Mesenchymal stem cell (in vitro differentiated cells and primary cell): ENCODE measurements around the gene FAM135A.
"Not testable (repeated sequence)": the region's sequence is repeated elsewhere in the genome, so short reads cannot be mapped to it uniquely, and the experiment has no call there.

ENCODE experiments used
- DNase-seq: peaks from one replicate; pipeline ENCODE4 v3.0.0-alpha.2; 2013
- H2AFZ ChIP-seq: one replicate; pipeline ENCODE4 v1.6.1; 2013; ENCODE audit warnings: low read depth, mild to moderate bottlenecking, control low read depth, inconsistent platforms, low read length, moderate library complexity
- H2AK5ac ChIP-seq: 2 replicates; pipeline ENCODE4 v1.6.1; 2013; ENCODE audit warnings: low read length, moderate library complexity, mild to moderate bottlenecking, inconsistent platforms; ENCODE audit not compliant: severe bottlenecking
- H2BK120ac ChIP-seq: one replicate; pipeline ENCODE4 v1.6.1; 2013; ENCODE audit warnings: low read depth, mild to moderate bottlenecking, inconsistent platforms, low read length, moderate library complexity
- H2BK12ac ChIP-seq, 2 experiments: one replicate each; pipeline ENCODE4 v1.6.1; 2013; ENCODE audit warnings: inconsistent platforms in 2 of 2, low read length in 2 of 2, mild to moderate bottlenecking in 2 of 2, moderate library complexity in 2 of 2, control low read depth in 1 of 2
- H2BK15ac ChIP-seq: one replicate; pipeline ENCODE4 v1.6.1; 2013; ENCODE audit warnings: mild to moderate bottlenecking, low read depth, inconsistent platforms; ENCODE audit not compliant: poor library complexity, severe bottlenecking
- H2BK5ac ChIP-seq: 2 replicates; pipeline ENCODE4 v1.6.1; 2013; ENCODE audit warnings: low read depth, mild to moderate bottlenecking, low read length, control low read depth, inconsistent platforms; ENCODE audit not compliant: poor library complexity, severe bottlenecking
- H3K14ac ChIP-seq, 2 experiments: one replicate each; pipeline ENCODE4 v1.6.1; 2013; ENCODE audit warnings: inconsistent platforms in 2 of 2, low read length in 2 of 2, control low read depth in 1 of 2, mild to moderate bottlenecking in 1 of 2, moderate library complexity in 1 of 2
- H3K18ac ChIP-seq, 2 experiments: one replicate each; pipeline ENCODE4 v1.6.1; 2013; ENCODE audit warnings: inconsistent platforms in 2 of 2, low read length in 2 of 2, control low read depth in 1 of 2, low read depth in 1 of 2, mild to moderate bottlenecking in 1 of 2
- H3K23ac ChIP-seq, 2 experiments: one replicate each; pipeline ENCODE4 v1.6.1; 2013; ENCODE audit warnings: inconsistent platforms in 2 of 2, low read length in 2 of 2, mild to moderate bottlenecking in 2 of 2, moderate library complexity in 2 of 2, control low read depth in 1 of 2
- H3K27ac ChIP-seq: 2 replicates; pipeline ENCODE4 v1.5.1; 2013; ENCODE audit warnings: mild to moderate bottlenecking, moderate library complexity, low read length, control low read depth, inconsistent platforms; ENCODE audit not compliant: poor library complexity, severe bottlenecking
- H3K27me3 ChIP-seq, 2 experiments: 2 replicates each; pipeline versions ENCODE4 v1.6.1 to v1.7.0; 2013; ENCODE audit warnings: low read length in 2 of 2, mild to moderate bottlenecking in 2 of 2, moderate library complexity in 2 of 2, control low read depth in 1 of 2, inconsistent platforms in 1 of 2; ENCODE audit not compliant: control insufficient read depth in 1 of 2, insufficient read depth in 1 of 2
- H3K36me3 ChIP-seq, 2 experiments: 2 replicates each; pipeline versions ENCODE4 v1.6.1 to v1.7.0; 2013; ENCODE audit warnings: low read length in 2 of 2, control low read depth in 1 of 2, inconsistent platforms in 1 of 2, low read depth in 1 of 2, mild to moderate bottlenecking in 1 of 2; ENCODE audit not compliant: insufficient read depth in 2 of 2, control insufficient read depth in 1 of 2
- H3K4ac ChIP-seq, 2 experiments: one replicate each; pipeline ENCODE4 v1.6.1; 2013; ENCODE audit warnings: inconsistent platforms in 2 of 2, low read length in 2 of 2, mild to moderate bottlenecking in 2 of 2, moderate library complexity in 2 of 2, control low read depth in 1 of 2, low read depth in 1 of 2
- H3K4me1 ChIP-seq: 2 replicates; pipeline ENCODE4 v1.6.1; 2013; ENCODE audit warnings: low read depth, low read length, control low read depth; ENCODE audit not compliant: control insufficient read depth, insufficient read depth
- H3K4me2 ChIP-seq: 2 replicates; pipeline ENCODE4 v1.6.1; 2013; ENCODE audit warnings: low read length, mild to moderate bottlenecking, inconsistent platforms; ENCODE audit not compliant: poor library complexity, severe bottlenecking
- H3K4me3 ChIP-seq, 2 experiments: 2 replicates each; pipeline versions ENCODE4 v1.5.1 to v1.7.0; 2013; ENCODE audit warnings: low read length in 2 of 2, mild to moderate bottlenecking in 2 of 2, control low read depth in 1 of 2, low read depth in 1 of 2; ENCODE audit not compliant: insufficient read depth in 1 of 2
- H3K79me1 ChIP-seq: replicated peaks from 2 replicates; pipeline ENCODE4 v1.6.1; 2013; ENCODE audit warnings: mild to moderate bottlenecking, control low read depth, low read length, inconsistent platforms; ENCODE audit not compliant: poor library complexity, severe bottlenecking
- H3K9ac ChIP-seq: 2 replicates; pipeline ENCODE4 v1.7.0; 2013; ENCODE audit warnings: mild to moderate bottlenecking, low read length, moderate library complexity
- H3K9me3 ChIP-seq: 2 replicates; pipeline ENCODE4 v1.7.0; 2013; ENCODE audit warnings: mild to moderate bottlenecking, low read length; ENCODE audit not compliant: control insufficient read depth
- H4K8ac ChIP-seq: one replicate; pipeline ENCODE4 v1.6.1; 2013; ENCODE audit warnings: inconsistent platforms, mild to moderate bottlenecking, low read length, moderate library complexity
- H4K91ac ChIP-seq: one replicate; pipeline ENCODE4 v1.6.1; 2013; ENCODE audit warnings: mild to moderate bottlenecking, low read length, inconsistent platforms
- WGBS: methylation state at CpG from one replicate; pipeline ENCODE4 v1.1.7; 2013; ENCODE audit warnings: mixed read lengths; 5-methylcytosine and 5-hydroxymethylcytosine counted together

The FAM135A gene

DNA sequence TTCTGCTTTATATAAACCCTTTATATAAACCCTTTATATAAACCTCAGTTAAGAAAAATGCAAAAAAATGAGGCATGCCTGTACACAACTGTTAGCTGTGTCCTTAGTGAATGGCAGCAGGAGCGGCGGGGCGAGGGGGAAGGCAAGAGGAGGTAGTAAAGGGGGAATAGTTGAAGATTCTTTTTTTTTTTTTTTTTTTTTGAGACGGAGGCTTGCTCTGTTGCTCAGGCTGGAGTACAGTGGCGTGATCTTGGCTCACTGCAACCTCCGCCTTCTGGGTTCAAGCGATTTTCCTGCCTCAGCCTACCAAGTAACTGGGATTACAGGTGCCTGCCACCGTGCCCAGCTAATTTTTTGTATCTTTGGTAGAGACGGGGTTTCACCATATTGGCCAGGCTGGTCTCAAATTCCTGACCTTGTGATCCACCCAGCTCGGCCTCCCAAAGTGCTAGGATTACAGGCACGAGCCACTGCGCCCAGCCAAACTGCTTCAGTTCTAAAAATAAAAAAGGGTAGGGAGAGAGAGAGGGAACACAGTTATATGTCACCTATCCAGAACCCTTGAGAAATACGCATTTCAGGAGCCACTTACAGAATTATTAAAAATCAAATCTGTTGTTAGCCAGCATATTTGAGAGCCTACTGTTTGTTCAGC lies 139.1 kb downstream of the FAM135A start:
- H2BK12ac ChIP-seq, H3K79me1 ChIP-seq, H3K4me2 ChIP-seq, H2AK5ac ChIP-seq, H4K91ac ChIP-seq, H4K8ac ChIP-seq, H3K14ac ChIP-seq, H3K4ac ChIP-seq, H3K18ac ChIP-seq, H3K23ac ChIP-seq, DNase-seq, H2BK5ac ChIP-seq, H3K27ac ChIP-seq, H3K27me3 ChIP-seq, H3K9me3 ChIP-seq, H2BK120ac ChIP-seq, H2AFZ ChIP-seq, H3K4me3 ChIP-seq, H3K36me3 ChIP-seq, H3K4me1 ChIP-seq, H3K9ac ChIP-seq, H2BK15ac ChIP-seq: not testable (repeated sequence)
- WGBS, result 99% methylated on average over 10 of the region's 13 CpGs

- Histone ChIP-seq H3K18ac (no peak overlapping the region), H3K9me3 (no peaks in the 10 kb centered on the region), H3K27ac (no peak overlapping the region), H2AK5ac (no peak overlapping the region), H3K79me1 (no peaks in the 10 kb centered on the region), H3K4me3 (no peak overlapping the region), H2BK5ac (no peak overlapping the region), H2AFZ (no peak overlapping the region), H3K9ac (no peak overlapping the region), H3K27me3 (no peaks in the 10 kb centered on the region), H4K8ac (no peak overlapping the region), H2BK15ac (no peak overlapping the region), H3K4ac (no peak overlapping the region), H3K23ac (no peak overlapping the region), H4K91ac (no peak overlapping the region), H3K36me3 (no peaks in the 10 kb centered on the region), H3K14ac (no peak overlapping the region), H3K4me2 (no peak overlapping the region), H2BK12ac (no peak overlapping the region), H2BK120ac (no peak overlapping the region), H3K4me1 (no peaks in the 10 kb centered on the region)
- WGBS, result 93% methylated on average over 1 of the region's 1 CpG
- DNase-seq, result no peak
Measured at GRCh38 chr6:70552974-70553373, 139.7 kb downstream of the FAM135A start.

DNA sequence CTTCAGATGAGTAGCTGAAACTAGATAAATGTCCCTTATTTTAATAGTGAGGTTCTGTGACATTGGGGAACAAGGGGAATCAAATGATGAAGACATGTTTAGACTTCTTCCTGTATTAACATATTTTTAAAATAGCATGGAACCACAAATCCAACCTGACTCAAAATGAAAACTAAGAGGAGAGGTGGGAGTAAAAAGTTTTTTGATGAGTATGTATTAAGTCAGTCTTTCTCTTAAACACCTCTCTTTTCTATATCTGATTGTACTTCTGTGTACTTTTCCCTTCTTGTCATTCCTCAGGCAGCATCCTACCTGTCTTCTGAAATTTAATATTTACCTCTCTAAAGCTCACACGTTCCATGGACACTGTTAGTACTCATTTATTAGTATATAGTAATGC lies 144.7 kb downstream of the FAM135A start:
- Histone ChIP-seq H2AK5ac (no peak overlapping the region), H2BK15ac (no peak overlapping the region), H3K36me3 (no peaks in the 10 kb centered on the region)

GRCh38 chr6:70562401-70562800 lies 149.1 kb downstream of the FAM135A start:
- not testable (repeated sequence) for H4K8ac ChIP-seq, H3K9me3 ChIP-seq, H3K4me3 ChIP-seq, H3K27ac ChIP-seq, H2BK5ac ChIP-seq, H2BK120ac ChIP-seq, H2AK5ac ChIP-seq, H2AFZ ChIP-seq, H3K36me3 ChIP-seq, H2BK12ac ChIP-seq, H2BK15ac ChIP-seq, H3K14ac ChIP-seq, H3K4me1 ChIP-seq, H3K27me3 ChIP-seq, H3K23ac ChIP-seq, H3K79me1 ChIP-seq, DNase-seq, H3K4me2 ChIP-seq, H3K18ac ChIP-seq, H3K9ac ChIP-seq, H3K4ac ChIP-seq, H4K91ac ChIP-seq
- WGBS, result 100% methylated on average over 1 of the region's 2 CpGs

More for the DNA sequence above, 144.7 kb downstream of the FAM135A start:
- no peak overlapping the region for H2BK5ac ChIP-seq
- no CpG with 5 or more reads among the region's 1 CpG for WGBS
- H3K14ac ChIP-seq, result no peak overlapping the region
- no peaks in the 10 kb centered on the region for H3K79me1 ChIP-seq
- no peak overlapping the region for H3K4me2 ChIP-seq
- no peaks in the 10 kb centered on the region for H3K4me1 ChIP-seq
- H2BK120ac ChIP-seq, result no peak overlapping the region
- no peak overlapping the region for H3K23ac ChIP-seq
- H4K8ac ChIP-seq, result no peak overlapping the region
- H2BK12ac ChIP-seq, result no peak overlapping the region
- no peaks in the 10 kb centered on the region for H3K27me3 ChIP-seq
- H3K9me3 ChIP-seq, result no peaks in the 10 kb centered on the region
- no peak overlapping the region for H3K18ac ChIP-seq
- H4K91ac ChIP-seq, result no peak overlapping the region
- no peak overlapping the region for H3K9ac ChIP-seq
- no peak overlapping the region for H3K4ac ChIP-seq
- H2AFZ ChIP-seq, result no peak overlapping the region
- no peak for DNase-seq
- no peak overlapping the region for H3K4me3 ChIP-seq
- no peak overlapping the region for H3K27ac ChIP-seq
